Epithelial cell of esophagus (primary cell): ENCODE measurements around the gene DKK2.

Experiments
- DNase-seq: peaks from one replicate; pipeline ENCODE4 v3.0.0; 2010; ENCODE audit warnings: low read depth
- H3K4me3 ChIP-seq: 2 replicates; pipeline ENCODE4 v1.5.1; 2011; ENCODE audit warnings: mild to moderate bottlenecking, low read length, control low read depth
- TF ChIP-seq, protein P1 (sequence below): IDR thresholded peaks from 2 replicates; pipeline ENCODE4 v1.5.1; 2011; ENCODE audit warnings: low read depth, mild to moderate bottlenecking, low read length, control low read depth, inconsistent platforms; ENCODE audit not compliant: insufficient read depth; ENCODE audit errors: missing control alignments

DKK2 gene

DNA sequence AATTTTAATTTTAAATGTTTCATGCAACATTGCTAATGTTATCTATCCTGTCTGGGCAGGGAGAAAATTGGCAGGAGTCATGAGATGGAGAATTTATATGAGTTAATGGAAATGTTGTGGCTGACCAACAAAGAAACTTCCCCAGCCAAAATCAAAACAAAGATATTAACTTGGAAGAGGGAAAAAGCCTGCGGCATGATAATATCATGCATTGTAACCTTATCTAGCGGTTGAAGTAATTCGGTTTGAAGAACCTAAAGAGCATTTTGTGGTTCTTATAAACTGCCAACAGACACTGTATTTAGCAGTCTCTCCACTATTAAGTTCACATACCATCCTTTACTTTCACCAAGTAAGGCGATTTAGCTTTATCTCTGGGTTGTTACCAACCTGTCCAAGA, 42.3 kb downstream of the DKK2 start:
- H3K4me3 ChIP-seq, result no peak overlapping the region
- DNase-seq, result no peak
- TF ChIP-seq, protein P1, sequence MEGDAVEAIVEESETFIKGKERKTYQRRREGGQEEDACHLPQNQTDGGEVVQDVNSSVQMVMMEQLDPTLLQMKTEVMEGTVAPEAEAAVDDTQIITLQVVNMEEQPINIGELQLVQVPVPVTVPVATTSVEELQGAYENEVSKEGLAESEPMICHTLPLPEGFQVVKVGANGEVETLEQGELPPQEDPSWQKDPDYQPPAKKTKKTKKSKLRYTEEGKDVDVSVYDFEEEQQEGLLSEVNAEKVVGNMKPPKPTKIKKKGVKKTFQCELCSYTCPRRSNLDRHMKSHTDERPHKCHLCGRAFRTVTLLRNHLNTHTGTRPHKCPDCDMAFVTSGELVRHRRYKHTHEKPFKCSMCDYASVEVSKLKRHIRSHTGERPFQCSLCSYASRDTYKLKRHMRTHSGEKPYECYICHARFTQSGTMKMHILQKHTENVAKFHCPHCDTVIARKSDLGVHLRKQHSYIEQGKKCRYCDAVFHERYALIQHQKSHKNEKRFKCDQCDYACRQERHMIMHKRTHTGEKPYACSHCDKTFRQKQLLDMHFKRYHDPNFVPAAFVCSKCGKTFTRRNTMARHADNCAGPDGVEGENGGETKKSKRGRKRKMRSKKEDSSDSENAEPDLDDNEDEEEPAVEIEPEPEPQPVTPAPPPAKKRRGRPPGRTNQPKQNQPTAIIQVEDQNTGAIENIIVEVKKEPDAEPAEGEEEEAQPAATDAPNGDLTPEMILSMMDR, result no peak

DNA sequence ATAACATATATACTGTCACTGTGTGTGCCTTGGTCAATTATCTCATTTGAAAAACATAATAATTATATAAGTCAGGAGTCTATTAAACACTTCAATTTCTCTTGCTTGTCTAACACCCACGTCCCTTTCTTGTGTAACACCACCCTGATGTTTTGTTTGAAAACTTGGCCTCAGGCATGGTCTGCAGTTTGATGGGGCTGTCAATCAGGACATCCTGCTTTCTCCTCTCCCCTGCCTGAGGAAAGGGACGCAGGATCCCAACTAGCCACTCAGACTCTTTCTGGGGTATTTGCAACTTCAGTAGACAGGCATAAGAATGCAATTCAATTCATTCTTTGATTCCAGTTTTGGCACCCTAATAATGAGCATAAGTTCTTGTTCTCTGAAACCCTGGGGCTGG, 48.8 kb downstream of the DKK2 start:
- TF ChIP-seq, protein P1, result no peak
- H3K4me3 ChIP-seq, result no peak overlapping the region
- no peak for DNase-seq

DNA sequence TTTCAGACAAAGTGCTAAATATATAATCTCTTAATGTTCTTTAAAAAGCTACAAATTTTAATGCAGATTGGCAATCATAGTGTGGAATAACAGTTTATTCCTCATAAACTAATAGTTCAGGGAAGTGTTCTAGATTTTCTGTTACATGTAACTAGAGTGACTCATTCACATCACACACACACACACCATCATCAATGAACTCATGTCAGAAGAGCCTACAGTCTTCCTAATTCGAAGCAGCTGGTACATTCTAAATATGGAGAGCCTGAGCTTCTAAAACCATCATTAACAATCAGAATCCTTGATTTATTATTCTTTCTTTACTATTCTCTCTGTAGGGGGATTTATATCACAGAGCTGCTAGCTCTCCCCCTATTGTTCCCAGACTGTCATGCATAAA, 49.6 kb downstream of the DKK2 start:
- TF ChIP-seq, protein P1, result no peak
- DNase-seq, result peak; percentile 23
- H3K4me3 ChIP-seq, result no peak overlapping the region

DNA sequence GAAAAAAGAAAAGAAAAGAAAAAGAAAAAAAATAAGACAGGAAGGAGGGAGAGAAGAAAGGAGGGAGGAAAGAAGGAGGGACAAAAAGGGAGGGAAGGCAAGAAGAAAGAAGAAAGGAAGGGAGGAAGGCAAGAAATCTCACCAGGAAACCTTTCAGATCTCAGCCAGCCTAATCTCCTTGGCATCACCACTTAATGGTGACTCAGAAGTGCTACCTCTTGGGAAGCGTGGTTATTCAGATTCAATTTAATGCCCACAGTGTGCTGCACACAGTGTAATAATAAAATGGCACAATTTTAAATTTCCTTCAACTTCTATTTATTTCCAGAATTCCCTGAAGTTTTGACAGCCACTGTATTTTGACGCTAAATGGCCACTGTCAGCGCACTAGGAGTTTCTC, 50.3 kb downstream of the DKK2 start:
- DNase-seq, result peak; percentile 22
- TF ChIP-seq, protein P1, result no peak
- no peak overlapping the region for H3K4me3 ChIP-seq

DNA sequence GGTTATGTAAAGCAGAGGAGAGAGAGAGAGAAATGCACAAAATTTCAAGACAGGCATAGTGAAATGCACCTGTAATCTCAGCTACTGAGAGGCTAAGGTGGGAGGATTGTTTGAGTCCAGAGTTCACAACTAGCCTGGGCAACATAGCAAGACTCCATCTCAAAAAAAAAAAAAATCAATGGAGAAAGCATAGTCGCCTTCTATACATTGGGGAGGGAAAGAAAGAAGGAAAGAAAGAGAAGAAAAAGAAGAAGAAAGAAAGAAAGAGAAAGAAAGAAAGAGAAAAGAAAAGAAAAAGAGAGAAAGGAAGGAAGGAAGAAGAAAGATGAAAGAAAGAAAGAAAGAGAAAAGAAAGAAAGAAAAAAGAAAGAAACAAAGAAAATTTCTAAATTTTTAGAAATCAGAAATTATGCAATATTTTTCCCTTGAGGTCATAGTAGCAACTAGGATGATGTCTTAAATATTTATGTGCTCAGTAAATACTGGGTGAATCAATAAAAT, 53.4 kb downstream of the DKK2 start:
- DNase-seq, result no peak

DNA sequence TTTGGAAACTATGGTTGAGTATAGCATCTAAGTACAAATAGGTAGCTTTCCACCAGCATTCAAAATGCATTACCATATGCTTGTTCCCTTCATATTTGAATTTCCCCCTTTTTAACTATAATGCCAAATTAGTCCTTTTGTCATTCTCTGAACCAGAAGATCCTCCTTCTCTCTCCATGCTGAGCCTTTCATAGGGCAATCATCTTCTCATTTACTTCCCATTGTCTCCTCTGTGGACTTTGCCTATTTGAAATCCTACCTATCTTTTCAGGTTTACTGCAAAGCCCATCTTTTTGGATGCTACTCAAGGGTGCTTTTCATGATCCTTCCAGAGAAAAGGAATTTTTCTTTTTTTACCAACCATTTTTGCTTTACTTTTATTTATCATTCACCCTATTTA, 54.7 kb downstream of the DKK2 start:
- H3K4me3 ChIP-seq, result no peak overlapping the region
- TF ChIP-seq, protein P1, result no peak
- DNase-seq, result no peak

More for the DNA sequence above, 53.4 kb downstream of the DKK2 start:
- TF ChIP-seq, protein P1, result no peak
- H3K4me3 ChIP-seq, result no peak overlapping the region

DNA sequence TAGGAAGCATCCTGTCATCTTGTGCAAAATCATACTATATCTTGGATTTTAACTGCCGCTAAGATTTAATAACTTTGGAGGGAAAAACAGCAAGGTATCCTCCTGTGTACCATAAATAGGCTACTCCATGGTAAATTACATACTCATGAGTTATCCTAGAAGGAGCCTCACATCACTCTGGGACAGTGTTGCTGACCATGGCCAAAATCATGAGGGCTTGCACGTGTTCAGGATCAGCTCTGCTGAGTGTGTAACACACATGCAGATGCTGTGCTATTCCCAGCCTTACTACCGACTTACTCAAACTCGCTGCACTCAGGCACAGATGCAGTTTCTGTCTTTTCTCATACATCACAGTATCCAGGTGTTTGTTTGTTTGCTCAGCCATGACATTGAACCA, 56.6 kb downstream of the DKK2 start:
- no peak for DNase-seq
- H3K4me3 ChIP-seq, result no peak overlapping the region
- TF ChIP-seq, protein P1, result no peak
